Erythroblast (primary cell): ENCODE data around the gene CARD18.

Source experiments
- DNase-seq, 2 experiments: peaks; one replicate each; lab custom pipeline; 2025; lab: John Stamatoyannopoulos, UW
- GATA1 ChIP-seq: IDR thresholded peaks from 2 replicates; pipeline ENCODE4 v1.6.1; 2011; ENCODE audit warnings: low read depth, mild to moderate bottlenecking, control low read depth, low read length, moderate library complexity
- POLR2A ChIP-seq: IDR thresholded peaks from 2 replicates; pipeline ENCODE4 v1.6.1; 2011; ENCODE audit warnings: mild to moderate bottlenecking, low read length

CARD18 gene

GRCh38 chr11:105152560-105152959, 13.0 kb upstream of the CARD18 start:
- no peak for DNase-seq
- TF ChIP-seq GATA1, result no peak

GRCh38 chr11:105152021-105152512, 12.5 kb upstream of the CARD18 start:
- TF ChIP-seq POLR2A, result no peak
- TF ChIP-seq GATA1, result no peak
- DNase-seq, result no peak

- DNase-seq, result no peak
- TF ChIP-seq GATA1, result no peak
- TF ChIP-seq POLR2A, result no peak
Observed at GRCh38 chr11:105149477-105149876, 9.9 kb upstream of the CARD18 start.

- TF ChIP-seq GATA1 (no peak), POLR2A (no peak)
- no peak for DNase-seq
Observed at GRCh38 chr11:105148241-105148640, 8.7 kb upstream of the CARD18 start.

- DNase-seq, result no peak
- no peak for TF ChIP-seq GATA1
- no peak for TF ChIP-seq POLR2A
Observed at GRCh38 chr11:105144887-105145286, 5.3 kb upstream of the CARD18 start.

- TF ChIP-seq POLR2A (no peak), GATA1 (no peak)
- DNase-seq, result no peak
Observed at GRCh38 chr11:105142167-105142566, 2.6 kb upstream of the CARD18 start.

- TF ChIP-seq GATA1, result no peak
- DNase-seq, result no peak
Observed at GRCh38 chr11:105137286-105137685, 2.3 kb downstream of the CARD18 start.

GRCh38 chr11:105135883-105136282, 3.7 kb downstream of the CARD18 start:
- no peak for TF ChIP-seq POLR2A
- TF ChIP-seq GATA1, result no peak
- DNase-seq, result no peak

- TF ChIP-seq POLR2A (no peak), GATA1 (no peak)
- DNase-seq, result no peak
Observed at GRCh38 chr11:105132716-105133511, 6.7 kb downstream of the CARD18 start.

GRCh38 chr11:105130189-105130813, 9.3 kb downstream of the CARD18 start:
- no peak for DNase-seq
- TF ChIP-seq GATA1 (no peak), POLR2A (no peak)

- TF ChIP-seq POLR2A (no peak), GATA1 (no peak)
Observed at GRCh38 chr11:105124756-105125155, 14.8 kb downstream of the CARD18 start.

GRCh38 chr11:105111145-105111944, 28.2 kb downstream of the CARD18 start:
- no peak for TF ChIP-seq POLR2A
- no peak for TF ChIP-seq GATA1
- no peak for DNase-seq

More at GRCh38 chr11:105124756-105125155, 14.8 kb downstream of the CARD18 start:
- DNase-seq, result no peak

- no peak for DNase-seq
Observed at GRCh38 chr11:105110688-105111030, 28.9 kb downstream of the CARD18 start.

More at GRCh38 chr11:105110688-105111030, 28.9 kb downstream of the CARD18 start:
- TF ChIP-seq POLR2A (no peak), GATA1 (no peak)
